ENCODE measurements around the gene ST6GALNAC2.

DNA sequence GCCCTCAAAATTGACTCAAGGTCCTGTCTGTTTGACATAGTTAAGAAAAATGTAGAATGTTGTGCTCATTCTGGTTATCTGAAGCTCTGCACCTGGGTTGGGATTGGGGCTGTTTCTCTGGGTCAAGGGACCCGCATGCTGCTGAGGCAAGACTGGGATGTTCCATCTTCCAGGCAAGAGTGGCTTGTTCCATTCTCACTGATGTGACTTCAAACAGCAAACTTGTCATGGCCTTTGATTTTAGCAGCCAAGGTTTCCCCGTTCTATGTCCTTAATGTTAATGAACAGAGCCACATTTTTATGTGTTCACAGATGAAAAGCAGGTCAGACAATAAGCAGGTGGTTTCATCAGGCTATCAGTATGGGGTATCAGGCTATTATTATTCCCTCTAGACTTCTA, 32.2 kb upstream of the ST6GALNAC2 start:
- TF ChIP-seq ZNF384 (IDR thresholded peaks at IDR 0.05) (no peak), L3MBTL2 (conservative IDR thresholded peaks at IDR 0.05) (no peak), FOXM1 (IDR thresholded peaks at IDR 0.05; ENCODE audit: borderline replicate concordance) (no peak), SP1 (IDR thresholded peaks at IDR 0.05) (no peak)
